GM23248 (cell line): ENCODE data around the gene PLK2.

ENCODE experiments used
- EZH2 ChIP-seq: fragments of 200-600 bp; sonication (generic); IDR thresholded peaks from 2 replicates; pipeline ENCODE4 v1.6.1; 2018; ENCODE audit warnings: antibody characterized with exemption, mild to moderate bottlenecking; ENCODE audit not compliant: insufficient read depth, poor library complexity, severe bottlenecking
- EZH2phosphoT487 ChIP-seq: fragments of 200-600 bp; sonication (generic); IDR thresholded peaks from 2 replicates; pipeline ENCODE4 v1.6.1; 2018; ENCODE audit warnings: antibody characterized with exemption, moderate library complexity, mild to moderate bottlenecking, low read depth; ENCODE audit not compliant: insufficient read depth

- no peak for TF ChIP-seq EZH2
- TF ChIP-seq EZH2phosphoT487: no peak
Measured at GRCh38 chr5:58503390-58504046, 43.6 kb upstream of the PLK2 start.
